HepG2 (cell line): ENCODE results near the gene FGF18. TPM values are rescaled to one million over a fixed set of nuclear protein-coding genes. Genes with fewer than 3 reads are reported as not detected.

ENCODE experiments used
- ATAC-seq: fragments of 200-7000 bp; cut with Tn5 transposase; 3 replicates; pipeline ENCODE4 v1.9.1; 2020; ENCODE audit warnings: mild to moderate bottlenecking, moderate library complexity
- BruUV-seq: library from RNA; stranded (reverse); fragments of 400-500 nt; replicated peaks from 2 replicates; lab custom pipeline; 2021; lab: Mats Ljungman, UMichigan
- CTCF ChIA-PET: fragments of 300-600 bp; formaldehyde crosslinking; extraction: SDS; loops from one replicate; lab custom pipeline; 2021; ENCODE audit warnings: low total read pairs, inconsistent platforms, low intra/inter-chr PET ratio; lab: Yijun Ruan, JAX
- POLR2A ChIA-PET: fragments of 350-600 bp; sonication (Branson Sonifier 250); formaldehyde crosslinking; loops from one replicate; lab custom pipeline; 2020; ENCODE audit warnings: antibody characterized with exemption, inconsistent platforms; lab: Yijun Ruan, JAX
- DNase-seq: peaks from one replicate; pipeline ENCODE4 v3.0.0-alpha.2; 2015; ENCODE audit warnings: low spot score
- FAIRE-seq: peaks from 3 replicates; lab custom pipeline; 2011; peaks lifted over from hg19 to GRCh38; lab: Jason Lieb, UNC
- H2AFZ ChIP-seq: one replicate; pipeline ENCODE4 v1.6.1; 2011; ENCODE audit warnings: low read length, inconsistent platforms
- H3K27ac ChIP-seq: fragments of 300-600 bp; 3 replicates; pipeline ENCODE4 v1.8.0; 2011; ENCODE audit warnings: mixed run types, mild to moderate bottlenecking, mixed read lengths, low read length, inconsistent platforms; ENCODE audit not compliant: insufficient read depth; ENCODE audit errors: extremely low read length
- H3K27me3 ChIP-seq, 2 experiments: fragments of 200-600 bp in 1 of 2; 2 replicates in 1 of 2; 3 replicates in 1 of 2; pipeline versions ENCODE4 v1.6.0 to v1.8.0; 2011; ENCODE audit warnings: low read length in 2 of 2, mild to moderate bottlenecking in 2 of 2, moderate library complexity in 2 of 2, inconsistent platforms in 1 of 2; ENCODE audit not compliant: insufficient read depth in 2 of 2, control insufficient read depth in 1 of 2
- H3K36me3 ChIP-seq, 2 experiments: fragments of 200-600 bp in 1 of 2; replicated peaks in 1 of 2; 2 replicates in 1 of 2; 3 replicates in 1 of 2; pipeline versions ENCODE4 v1.5.1 to v1.8.0; 2011; ENCODE audit warnings: low read length in 2 of 2, inconsistent platforms in 1 of 2; ENCODE audit not compliant: insufficient read depth in 2 of 2, control insufficient read depth in 1 of 2
- H3K4me1 ChIP-seq: 2 replicates; pipeline ENCODE4 v1.5.1; 2012; ENCODE audit warnings: low read length, inconsistent platforms; ENCODE audit not compliant: insufficient read depth
- H3K4me2 ChIP-seq: 2 replicates; pipeline ENCODE4 v1.6.0; 2011; ENCODE audit warnings: low read depth, low read length, inconsistent platforms
- H3K4me3 ChIP-seq, 3 experiments: fragments of 200-600 bp in 1 of 3; sonication (generic), shearing (Covaris generic) in 1 of 3; replicated peaks in 1 of 3; 2 replicates each; pipeline ENCODE4 v1.5.1; 2011 to 2016; ENCODE audit warnings: low read length in 3 of 3, inconsistent platforms in 2 of 3, low read depth in 2 of 3, mild to moderate bottlenecking in 2 of 3, control low read depth in 1 of 3, mixed read lengths in 1 of 3; ENCODE audit not compliant: insufficient read depth in 1 of 3
- H3K79me2 ChIP-seq: one replicate; pipeline ENCODE4 v1.6.1; 2011; ENCODE audit warnings: low read length, inconsistent platforms; ENCODE audit not compliant: insufficient read depth
- H3K9ac ChIP-seq: 2 replicates; pipeline ENCODE4 v1.6.0; 2011; ENCODE audit warnings: mild to moderate bottlenecking, low read depth, low read length, inconsistent platforms; ENCODE audit not compliant: insufficient read depth
- H3K9me3 ChIP-seq: 2 replicates; pipeline ENCODE4 v1.5.1; 2012; ENCODE audit warnings: mild to moderate bottlenecking, low read length
- H4K20me1 ChIP-seq: 2 replicates; pipeline ENCODE4 v1.6.0; 2011; ENCODE audit warnings: inconsistent platforms, mild to moderate bottlenecking, low read length, moderate library complexity; ENCODE audit not compliant: insufficient read depth
- AGO2 ChIP-seq: fragments of 200-400 bp; formaldehyde crosslinking; optimal IDR thresholded peaks from 2 replicates; pipeline ENCODE3; 2017; ENCODE audit warnings: mild to moderate bottlenecking, low read depth, low read length, moderate library complexity
- ATF4 ChIP-seq, 2 experiments: fragments of 450-650 bp in 1 of 2; sonication (generic) in 1 of 2; formaldehyde crosslinking; IDR thresholded peaks; 2 replicates each; pipeline versions ENCODE4 v1.5.0 to v1.8.0; 2020 to 2022; ENCODE audit warnings: mild to moderate bottlenecking in 1 of 2, missing genetic modification reagents in 1 of 2
- ATF6 ChIP-seq: sonication (generic); formaldehyde crosslinking; conservative IDR thresholded peaks from 2 replicates; pipeline ENCODE4 v1.4.0; 2020; ENCODE audit warnings: missing genetic modification reagents
- ETV5 ChIP-seq: IDR thresholded peaks from 2 replicates; pipeline ENCODE4 v1.6.1; 2018; ENCODE audit warnings: missing biosample characterization, missing genetic modification reagents, inconsistent platforms, borderline replicate concordance
- POLR2A ChIP-seq, 2 experiments: IDR thresholded peaks; 2 replicates each; pipeline ENCODE4 v1.6.1; 2011; ENCODE audit warnings: low read depth in 2 of 2, low read length in 2 of 2, mild to moderate bottlenecking in 1 of 2, moderate library complexity in 1 of 2; ENCODE audit not compliant: insufficient read depth in 1 of 2
- SSRP1 ChIP-seq: IDR thresholded peaks from 2 replicates; pipeline ENCODE4 v1.6.1; 2016; ENCODE audit warnings: control low read depth
- ZEB1 ChIP-seq: IDR thresholded peaks from 2 replicates; pipeline ENCODE4 v1.6.1; 2012; ENCODE audit warnings: mild to moderate bottlenecking, low read depth, inconsistent platforms; ENCODE audit not compliant: insufficient replicate concordance
- ZNF343 ChIP-seq: sonication (generic); formaldehyde crosslinking; IDR thresholded peaks from 2 replicates; pipeline ENCODE4 v1.4.0; 2020; ENCODE audit warnings: mild to moderate bottlenecking, missing genetic modification reagents
- ZNF770 ChIP-seq: sonication (generic); formaldehyde crosslinking; IDR thresholded peaks from 2 replicates; pipeline ENCODE4 v1.5.0; 2020; ENCODE audit warnings: mild to moderate bottlenecking, missing genetic modification reagents
- WGBS: methylation state at CpG from one replicate; pipeline ENCODE4 v1.1.6; 2017; ENCODE audit warnings: low lambda C conversion rate; 5-methylcytosine and 5-hydroxymethylcytosine counted together
- in situ Hi-C: cut with HindIII; loops from 2 replicates; pipeline ENCODE4 v1.10.0; 2017; ENCODE audit warnings: low pct_unique_long_range_greater_than_20kb; ENCODE audit not compliant: extremely low pct_ligation_motif_present
- intact Hi-C: fragments of 100-400 bp; cut with micrococcal nuclease; formaldehyde crosslinking; loops from one replicate; pipeline ENCODE4 v1.10.0; 2022; ENCODE audit not compliant: unreplicated experiment
- polyA plus RNA-seq, 8 experiments: library from polyadenylated mRNA; depleted of rRNA in 3 of 8; stranded (reverse) in 7 of 8; unstranded in 1 of 8; fragments of >200 nt; fragmentation: Illumina TruSeq in 4 of 8; extraction: Trizol in 4 of 8; gene quantifications; 2 replicates each; pipeline versions ENCODE4 v1.2.1 to v1.2.3, GENCODE V29; 2011 to 2016; ENCODE audit warnings: low read depth in 4 of 8, missing spikeins in 1 of 8, mixed read lengths in 1 of 8; ENCODE audit not compliant: insufficient read depth in 1 of 8
- total RNA-seq, 5 experiments: library from RNA; depleted of rRNA; stranded (reverse); fragments of >200 nt; fragmentation: Illumina TruSeq; extraction: Trizol; gene quantifications; 2 replicates each; pipeline ENCODE4 v1.2.3, GENCODE V29; 2016; ENCODE audit warnings: low read depth in 1 of 5

The FGF18 gene
- total and polyA plus RNA-seq, 2 of the 13 experiments (the other 11 are each of a cell fraction or from before 2014, with no cell fraction given) = not detected

DNA sequence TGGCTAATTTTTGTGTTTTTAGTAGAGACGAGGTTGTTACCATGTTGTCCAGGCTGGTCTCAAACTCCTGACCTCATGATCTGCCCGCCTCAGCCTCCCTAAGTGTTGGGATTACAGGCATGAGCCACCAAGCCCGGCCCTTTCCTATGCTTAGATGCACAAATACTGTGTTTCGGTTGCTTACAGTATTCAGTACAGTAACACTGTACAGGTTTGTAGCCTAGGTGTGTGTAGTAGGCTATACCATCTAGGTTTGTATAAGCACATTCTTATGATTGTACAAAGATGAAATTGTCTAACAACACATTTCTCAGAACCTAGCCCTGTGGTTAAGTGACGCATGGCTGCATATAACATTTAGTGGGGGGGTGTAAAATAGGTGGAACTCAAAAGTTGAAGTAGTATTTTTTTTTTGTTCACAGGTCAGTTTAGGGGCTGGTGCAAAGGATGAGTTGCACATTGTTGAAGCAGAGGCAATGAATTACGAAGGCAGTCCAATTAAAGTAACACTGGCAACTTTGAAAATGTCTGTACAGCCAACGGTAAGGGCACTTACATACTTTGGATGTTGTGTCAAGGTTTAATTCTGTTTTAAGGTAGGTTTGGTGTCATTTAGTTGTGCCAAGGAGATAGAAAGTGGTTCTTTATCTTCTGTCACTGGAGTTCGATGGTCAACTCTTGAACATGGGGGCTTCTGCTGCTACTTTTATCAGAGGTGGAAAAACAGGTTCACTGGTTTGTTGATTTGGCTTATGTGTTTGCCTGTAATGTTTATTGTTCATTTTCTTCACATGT is 28.4 kb upstream of the FGF18 start:
- ATAC-seq (no peak), FAIRE-seq (no peak), DNase-seq (no peak)
- H3K27ac ChIP-seq = no peak overlapping the region
- no peak overlapping the region for H2AFZ ChIP-seq
- TF ChIP-seq AGO2 (peak; percentile 29), SSRP1 (peak; percentile 40), ZEB1 (no peak), POLR2A (IDR thresholded peaks at IDR 0.05; ENCODE audit: insufficient read depth in 1 of 2, low read depth in 2 of 2, low read length in 2 of 2) (peak in 1 of 2 experiments; percentile 51; a peak in 1 of 4 replicates), ATF4 (CRISPR knock-in tag; IDR thresholded peaks at IDR 0.05) (0 out of 4 replicates have a peak, but pooled peaks of 1 of the 2 experiments have one; percentile 16)
- in situ Hi-C loops (no loop called here), intact Hi-C loops (no loop called here)
- H3K79me2 ChIP-seq = peaks cover 86% of the 10 kb centered on the region
- peak overlapping the region; percentile 94 for H3K4me2 ChIP-seq
- BruUV-seq = no TSS peak
- 25% methylated on average over 8 of the region's 8 CpGs for whole genome bisulfite sequencing
- H3K27me3 ChIP-seq = no peaks in the 10 kb centered on the region; a peak in 1 of 5 replicates
- peaks cover 19 to 52% of the 10 kb centered on the region in 2 experiments for H3K36me3 ChIP-seq
- H3K9ac ChIP-seq = peak overlapping the region; percentile 96
- H3K9me3 ChIP-seq = no peaks in the 10 kb centered on the region
- H4K20me1 ChIP-seq = peaks cover 80% of the 10 kb centered on the region
- H3K4me1 ChIP-seq = peaks cover 69% of the 10 kb centered on the region
- peak overlapping the region; percentile 88 to 93 (median 92) for H3K4me3 ChIP-seq
- ChIA-PET POLR2A (no interaction called here), CTCF (no interaction called here)

DNA sequence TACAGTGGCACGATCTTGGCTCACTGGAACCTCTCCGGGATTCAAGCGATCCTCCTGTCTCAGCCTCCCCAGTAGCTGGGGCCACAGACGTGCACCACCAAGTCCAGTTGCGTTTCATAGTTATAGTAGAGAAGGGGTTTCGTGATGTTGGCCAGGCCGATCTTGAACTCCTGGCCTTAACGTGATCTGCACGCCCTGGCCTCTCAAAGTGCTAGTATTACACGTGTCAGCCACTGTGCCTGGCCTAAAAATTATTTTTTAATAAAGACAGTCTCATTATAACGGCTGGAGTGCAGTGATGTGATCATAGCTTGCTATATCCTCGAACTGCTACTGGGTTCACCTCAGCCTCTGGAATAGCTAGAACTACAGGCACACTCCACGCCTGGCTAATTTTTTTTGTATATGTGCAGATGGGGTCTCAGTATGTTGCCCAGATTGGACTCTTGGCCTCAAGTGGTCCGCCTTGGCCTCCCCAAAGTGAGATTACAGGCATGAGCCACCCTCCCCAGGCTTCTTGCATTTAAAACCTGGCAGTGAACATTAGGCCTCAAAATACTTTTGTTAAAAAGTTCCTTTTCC is 27.4 kb upstream of the FGF18 start:
- no peak for FAIRE-seq
- no peak for ATAC-seq
- Histone ChIP-seq H3K4me1 (peaks cover 71% of the 10 kb centered on the region), H3K4me3 (peak overlapping the region in 1 of 3 experiments; percentile 28; a peak in 3 of 6 replicates), H4K20me1 (peaks cover 90% of the 10 kb centered on the region), H3K79me2 (peaks cover 94% of the 10 kb centered on the region), H3K27ac (no peak overlapping the region), H3K9ac (no peak overlapping the region), H3K9me3 (no peaks in the 10 kb centered on the region), H3K4me2 (peak overlapping the region; percentile 94), H2AFZ (no peak overlapping the region), H3K36me3 (peaks cover 22 to 62% of the 10 kb centered on the region in 2 experiments), H3K27me3 (no peaks in the 10 kb centered on the region; a peak in 1 of 5 replicates)
- CTCF ChIA-PET = no interaction called here
- WGBS = 59% methylated on average over 9 of the region's 14 CpGs
- POLR2A ChIA-PET = no interaction called here
- BruUV-seq = no TSS peak
- in situ Hi-C loops = no loop called here
- DNase-seq = no peak
- intact Hi-C loops = no loop called here
- TF ChIP-seq ZNF770 (CRISPR knock-in tag) = peak; percentile 44; the same call in 1 of the 2 replicates
- no peak for TF ChIP-seq ZNF343 (CRISPR knock-in tag)
- TF ChIP-seq ATF6 (CRISPR knock-in tag) = no peak
- TF ChIP-seq ETV5 = no peak
